ENCODE results near the gene LIMA1.
"Not testable (repeated sequence)": the region's sequence is repeated elsewhere in the genome, so short reads cannot be mapped to it uniquely, and the experiment has no call there.

Gene LIMA1

GRCh38 chr12:50291377-50291776, 8.1 kb upstream of the LIMA1 start:
- no peaks in the 10 kb centered on the region for H3K36me3 ChIP-seq (ENCODE audit: control insufficient read depth, low read length)
- no peak overlapping the region for H3K4me2 ChIP-seq (ENCODE audit: low read length)
- H3K27ac ChIP-seq (ENCODE audit: low read depth, low read length), result no peak overlapping the region
- no peak overlapping the region for H3K4me3 ChIP-seq (ENCODE audit: low read length)
- no peaks in the 10 kb centered on the region for H3K27me3 ChIP-seq (ENCODE audit: control insufficient read depth, low read length)
- no peaks in the 10 kb centered on the region for H3F3A ChIP-seq (ENCODE audit: control insufficient read depth, insufficient read depth)
- TF ChIP-seq EZH2phosphoT487 (IDR thresholded peaks at IDR 0.05; ENCODE audit: borderline replicate concordance, low read length), result no peak
- TF ChIP-seq CTCF (IDR thresholded peaks at IDR 0.05; ENCODE audit: low read depth, low read length, poor library complexity, severe bottlenecking), result no peak
- no peaks in the 10 kb centered on the region for H3K9me3 ChIP-seq (ENCODE audit: control insufficient read depth, insufficient read depth, low read length)
- H3K4me1 ChIP-seq (ENCODE audit: control insufficient read depth, low read length), result no peaks in the 10 kb centered on the region
- H4K20me1 ChIP-seq (ENCODE audit: control insufficient read depth, insufficient read depth, low read depth, low read length), result no peaks in the 10 kb centered on the region
- H3K9me2 ChIP-seq (replicated peaks; ENCODE audit: control insufficient read depth, low read length), result no peaks in the 10 kb centered on the region
- no peaks in the 10 kb centered on the region for H3K79me2 ChIP-seq (ENCODE audit: control insufficient read depth, low read length)

- H3K79me2 ChIP-seq (ENCODE audit: control insufficient read depth, low read length); H3K9me3 ChIP-seq (ENCODE audit: control insufficient read depth, insufficient read depth, low read length); H3K27me3 ChIP-seq (ENCODE audit: control insufficient read depth, low read length); H4K20me1 ChIP-seq (ENCODE audit: control insufficient read depth, insufficient read depth, low read depth, low read length); H3K36me3 ChIP-seq (ENCODE audit: control insufficient read depth, low read length); H3K27ac ChIP-seq (ENCODE audit: low read depth, low read length); H3K9me2 ChIP-seq (replicated peaks; ENCODE audit: control insufficient read depth, low read length); H3F3A ChIP-seq (ENCODE audit: control insufficient read depth, insufficient read depth); H3K4me2 ChIP-seq (ENCODE audit: low read length); H3K4me1 ChIP-seq (ENCODE audit: control insufficient read depth, low read length); H3K4me3 ChIP-seq (ENCODE audit: low read length): not testable (repeated sequence)
Measured at GRCh38 chr12:50290692-50291091, 7.4 kb upstream of the LIMA1 start.

GRCh38 chr12:50287271-50287670, 4.0 kb upstream of the LIMA1 start:
- H3K9me2 ChIP-seq (replicated peaks; ENCODE audit: control insufficient read depth, low read length), result no peaks in the 10 kb centered on the region
- no peak for TF ChIP-seq EZH2phosphoT487 (IDR thresholded peaks at IDR 0.05; ENCODE audit: borderline replicate concordance, low read length)
- no peak for TF ChIP-seq CTCF (IDR thresholded peaks at IDR 0.05; ENCODE audit: low read depth, low read length, poor library complexity, severe bottlenecking)
- no peaks in the 10 kb centered on the region for H3K36me3 ChIP-seq (ENCODE audit: control insufficient read depth, low read length)
- H3K9me3 ChIP-seq (ENCODE audit: control insufficient read depth, insufficient read depth, low read length), result no peaks in the 10 kb centered on the region
- no peak overlapping the region for H3K4me2 ChIP-seq (ENCODE audit: low read length)
- no peak overlapping the region for H3K4me3 ChIP-seq (ENCODE audit: low read length)
- H3F3A ChIP-seq (ENCODE audit: control insufficient read depth, insufficient read depth), result 0 out of 2 replicates have a peak, but pooled peaks cover 2% of the 10 kb centered on the region
- no peaks in the 10 kb centered on the region for H4K20me1 ChIP-seq (ENCODE audit: control insufficient read depth, insufficient read depth, low read depth, low read length)
- peaks cover 6% of the 10 kb centered on the region for H3K27me3 ChIP-seq (ENCODE audit: control insufficient read depth, low read length)
- peaks cover 10% of the 10 kb centered on the region for H3K79me2 ChIP-seq (ENCODE audit: control insufficient read depth, low read length)
- no peak overlapping the region for H3K27ac ChIP-seq (ENCODE audit: low read depth, low read length)
- peaks cover 17% of the 10 kb centered on the region for H3K4me1 ChIP-seq (ENCODE audit: control insufficient read depth, low read length)

GRCh38 chr12:50285253-50285652, 1.9 kb upstream of the LIMA1 start:
- H3K4me3 ChIP-seq (ENCODE audit: low read length), result no peak overlapping the region
- H4K20me1 ChIP-seq (ENCODE audit: control insufficient read depth, insufficient read depth, low read depth, low read length), result no peaks in the 10 kb centered on the region
- H3K4me2 ChIP-seq (ENCODE audit: low read length), result no peak overlapping the region; the same call in 1 of the 2 replicates
- H3K9me3 ChIP-seq (ENCODE audit: control insufficient read depth, insufficient read depth, low read length), result no peaks in the 10 kb centered on the region
- H3K79me2 ChIP-seq (ENCODE audit: control insufficient read depth, low read length), result peaks cover 10% of the 10 kb centered on the region
- H3K9me2 ChIP-seq (replicated peaks; ENCODE audit: control insufficient read depth, low read length), result no peaks in the 10 kb centered on the region
- H3K27ac ChIP-seq (ENCODE audit: low read depth, low read length), result no peak overlapping the region
- TF ChIP-seq EZH2phosphoT487 (IDR thresholded peaks at IDR 0.05; ENCODE audit: borderline replicate concordance, low read length) (no peak), CTCF (IDR thresholded peaks at IDR 0.05; ENCODE audit: low read depth, low read length, poor library complexity, severe bottlenecking) (no peak)
- H3K36me3 ChIP-seq (ENCODE audit: control insufficient read depth, low read length), result no peaks in the 10 kb centered on the region
- H3F3A ChIP-seq (ENCODE audit: control insufficient read depth, insufficient read depth), result 0 out of 2 replicates have a peak, but pooled peaks cover 2% of the 10 kb centered on the region
- H3K4me1 ChIP-seq (ENCODE audit: control insufficient read depth, low read length), result peaks cover 17% of the 10 kb centered on the region
- peaks cover 20% of the 10 kb centered on the region for H3K27me3 ChIP-seq (ENCODE audit: control insufficient read depth, low read length)
